IPS DF 4.7 (cell line): ENCODE measurements around the gene FGFR3.
"Not testable (repeated sequence)": the region's sequence is repeated elsewhere in the genome, so short reads cannot be mapped to it uniquely, and the experiment has no call there.

ENCODE experiments used
- DNase-seq: peaks from one replicate; pipeline ENCODE4 v3.0.0-alpha.2; 2013; ENCODE audit warnings: low spot score; ENCODE audit errors: extremely low read depth

The FGFR3 gene

GRCh38 chr4:1815997-1816860 is 23.1 kb downstream of the FGFR3 start:
- no peak for DNase-seq

GRCh38 chr4:1819284-1819683 is 26.2 kb downstream of the FGFR3 start:
- DNase-seq: no peak

- DNase-seq: no peak
Observed at GRCh38 chr4:1819816-1820215, 26.7 kb downstream of the FGFR3 start.

DNA sequence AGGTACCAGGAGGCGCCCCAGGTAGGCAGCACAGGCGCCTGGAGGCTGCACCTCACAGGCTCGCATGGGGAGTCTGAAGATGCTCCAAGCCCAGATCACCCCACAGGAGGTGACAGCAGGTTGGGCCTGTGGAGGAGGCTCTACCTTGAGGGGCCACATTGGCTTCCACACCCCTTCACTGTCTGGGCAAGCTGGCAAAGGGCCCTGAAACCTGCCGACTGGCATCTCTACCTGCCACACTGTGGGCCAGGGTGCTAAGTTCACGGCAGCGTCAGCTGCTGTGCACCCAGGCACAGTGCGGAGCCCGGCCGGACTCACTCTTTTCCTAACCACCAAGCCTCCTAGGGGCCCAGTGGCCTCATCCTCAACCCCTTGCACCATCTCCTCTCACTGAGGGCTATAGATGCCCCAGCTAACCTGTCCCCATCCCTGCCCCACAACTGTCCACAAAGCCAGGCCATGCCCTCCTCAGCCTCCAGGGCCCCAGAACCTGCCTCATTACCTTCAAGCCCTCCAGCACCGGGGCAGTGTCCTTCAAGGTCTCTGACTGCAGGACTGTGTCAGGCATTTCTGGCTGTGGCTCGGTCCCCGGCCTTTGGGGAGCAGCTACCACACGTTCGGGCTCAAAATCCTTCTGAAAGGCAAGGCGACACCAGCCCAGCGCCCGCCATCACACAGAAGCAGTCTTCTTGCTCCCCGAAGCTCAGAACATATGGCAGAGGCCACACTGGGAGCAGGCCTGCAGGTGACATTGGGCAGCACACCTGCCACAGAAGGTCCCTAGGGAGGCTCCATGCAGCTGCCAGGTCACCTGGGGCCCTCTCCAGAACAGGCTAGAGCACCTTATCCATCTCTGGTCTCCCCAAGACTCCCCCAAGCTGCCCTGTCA is 28.8 kb downstream of the FGFR3 start:
- no peak for DNase-seq

- DNase-seq: no peak
Observed at GRCh38 chr4:1822568-1823544, 29.8 kb downstream of the FGFR3 start.

GRCh38 chr4:1823545-1823932 is 30.4 kb downstream of the FGFR3 start:
- no peak for DNase-seq

DNA sequence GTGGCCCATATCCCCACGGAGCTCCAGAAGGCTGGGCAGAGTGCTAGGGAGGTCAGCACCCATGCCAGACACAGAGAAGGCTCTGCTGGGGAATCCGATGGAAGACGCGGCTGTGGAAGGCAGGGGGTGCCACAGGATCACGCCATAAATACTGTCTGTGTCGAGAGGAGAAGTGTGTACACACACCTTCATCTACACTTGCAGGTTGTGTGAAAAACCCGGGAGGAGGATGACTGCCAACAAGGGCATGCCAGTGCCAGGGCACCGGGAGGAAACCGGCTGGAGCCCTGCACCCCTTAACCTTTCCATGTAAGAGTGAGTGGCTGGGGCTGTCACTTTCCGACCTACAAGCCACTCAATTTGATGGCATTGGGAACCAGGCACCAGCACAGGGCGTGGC is 31.7 kb downstream of the FGFR3 start:
- DNase-seq: no peak

- DNase-seq: no peak
Observed at GRCh38 chr4:1825326-1825725, 32.2 kb downstream of the FGFR3 start.

DNA sequence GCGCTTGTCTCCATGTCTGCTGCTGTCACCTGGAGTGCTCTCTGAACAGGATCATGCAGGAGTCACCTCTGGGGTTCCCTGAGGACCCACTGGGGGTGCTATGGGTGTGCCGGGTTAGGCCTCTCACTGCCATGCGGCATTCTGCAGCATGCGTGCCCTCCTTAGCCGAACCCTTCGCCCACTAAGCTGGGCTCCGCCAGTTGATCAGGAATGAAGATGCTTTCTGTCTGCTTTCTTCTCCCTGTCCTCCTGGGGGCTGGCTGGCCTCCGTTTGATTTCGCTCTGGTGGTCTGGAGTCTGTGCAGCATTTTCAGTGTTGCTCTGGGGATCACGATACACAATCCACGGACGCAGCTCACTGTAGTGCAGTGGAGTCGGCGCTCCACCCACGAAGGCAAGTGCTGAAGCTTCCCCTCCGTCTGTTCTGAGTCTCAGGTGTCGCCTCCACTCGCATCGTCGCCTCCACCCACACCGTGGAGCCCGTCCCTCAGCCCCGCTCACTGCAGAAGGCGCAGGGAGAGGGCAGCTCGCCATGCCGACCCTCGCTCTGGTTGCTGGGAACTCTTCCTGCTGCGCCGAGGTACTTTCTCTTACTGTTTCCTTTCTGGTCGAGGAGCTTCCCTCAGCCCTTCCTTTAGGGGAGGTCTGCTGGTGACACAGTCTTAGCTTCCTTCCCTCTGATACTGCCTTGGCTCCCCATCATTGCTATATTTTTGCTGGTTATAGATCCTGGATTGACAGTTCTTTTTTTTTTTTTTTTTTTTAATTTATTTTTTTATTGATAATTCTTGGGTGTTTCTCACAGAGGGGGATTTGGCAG is 33.6 kb downstream of the FGFR3 start:
- no peak for DNase-seq

DNA sequence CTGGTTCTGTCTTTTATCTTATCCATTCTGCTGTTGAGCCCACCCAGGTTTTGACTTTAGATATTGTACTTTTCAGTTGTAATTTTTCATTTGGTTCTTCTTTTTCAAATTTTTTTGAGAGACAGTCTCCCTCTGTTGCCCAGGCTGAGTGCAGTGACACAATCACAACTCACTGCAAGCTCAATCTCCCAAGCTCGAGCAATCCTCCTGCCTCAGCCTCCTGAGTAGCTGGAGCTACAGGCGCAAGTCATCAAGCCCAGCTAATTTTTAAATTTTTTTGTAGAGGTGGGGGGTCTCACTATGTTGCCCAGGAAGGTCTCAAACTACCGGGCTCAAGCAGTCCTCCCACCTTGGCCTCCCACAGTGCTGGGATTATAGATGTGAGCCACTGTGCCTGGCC is 37.1 kb downstream of the FGFR3 start:
- no peak for DNase-seq

GRCh38 chr4:1830642-1831228 is 37.6 kb downstream of the FGFR3 start:
- no peak for DNase-seq

DNA sequence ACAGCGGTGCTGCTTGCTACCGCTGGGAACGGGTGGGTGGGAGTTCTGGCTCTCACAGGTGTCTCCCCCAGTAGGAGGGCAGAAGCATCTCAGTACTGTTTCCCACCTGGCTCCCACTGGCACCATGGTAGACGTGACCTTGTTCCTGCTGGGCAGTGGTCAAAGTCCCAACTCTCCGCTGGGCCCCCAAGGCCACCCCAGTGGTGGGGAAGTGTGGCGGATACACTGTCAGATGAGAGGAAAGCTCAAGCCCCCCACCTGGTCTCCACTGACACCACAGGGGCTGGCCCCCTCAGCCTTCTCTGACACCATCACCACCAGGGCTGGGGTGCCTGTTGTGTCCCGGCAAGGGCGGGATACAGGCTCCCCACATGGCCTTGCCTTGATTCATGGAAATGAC is 38.2 kb downstream of the FGFR3 start:
- DNase-seq: no peak

- no peak for DNase-seq
Observed at GRCh38 chr4:1832690-1833089, 39.6 kb downstream of the FGFR3 start.

DNA sequence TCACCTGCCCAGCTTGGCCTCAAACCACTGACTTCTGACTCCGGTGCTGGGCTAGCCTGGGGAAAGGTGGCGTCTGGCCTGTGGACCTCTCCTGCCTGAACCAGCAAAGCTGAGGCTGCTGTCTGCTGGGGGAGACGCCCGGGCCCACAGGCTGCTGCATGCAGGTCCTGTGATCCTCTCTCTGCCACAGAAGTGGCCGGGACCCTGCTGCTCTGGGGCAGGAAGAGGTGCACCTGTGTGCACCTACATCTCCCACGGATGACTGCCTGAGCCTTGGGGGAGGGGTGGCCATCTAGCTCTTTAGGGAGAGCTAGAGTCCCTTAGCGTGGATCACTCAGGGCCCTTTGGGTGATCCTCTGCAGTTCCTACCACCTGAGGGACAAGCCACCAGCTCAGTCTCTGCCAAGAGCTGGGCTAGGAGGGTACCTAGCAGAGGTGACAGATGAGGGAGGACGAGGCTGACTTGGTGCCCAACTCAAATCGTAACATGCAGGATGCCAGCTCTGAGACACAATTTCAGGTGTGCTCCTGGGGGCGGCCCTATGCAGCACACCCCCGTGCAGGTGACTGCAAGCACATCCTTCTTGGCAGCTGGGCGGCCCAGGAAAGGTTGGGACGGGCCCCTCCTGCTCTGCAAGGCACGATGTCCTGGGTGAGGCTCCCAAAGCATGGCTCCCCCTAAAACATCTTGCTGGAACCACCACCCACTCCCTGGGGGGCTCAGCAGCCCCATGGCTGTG is 40.4 kb downstream of the FGFR3 start:
- no peak for DNase-seq

DNA sequence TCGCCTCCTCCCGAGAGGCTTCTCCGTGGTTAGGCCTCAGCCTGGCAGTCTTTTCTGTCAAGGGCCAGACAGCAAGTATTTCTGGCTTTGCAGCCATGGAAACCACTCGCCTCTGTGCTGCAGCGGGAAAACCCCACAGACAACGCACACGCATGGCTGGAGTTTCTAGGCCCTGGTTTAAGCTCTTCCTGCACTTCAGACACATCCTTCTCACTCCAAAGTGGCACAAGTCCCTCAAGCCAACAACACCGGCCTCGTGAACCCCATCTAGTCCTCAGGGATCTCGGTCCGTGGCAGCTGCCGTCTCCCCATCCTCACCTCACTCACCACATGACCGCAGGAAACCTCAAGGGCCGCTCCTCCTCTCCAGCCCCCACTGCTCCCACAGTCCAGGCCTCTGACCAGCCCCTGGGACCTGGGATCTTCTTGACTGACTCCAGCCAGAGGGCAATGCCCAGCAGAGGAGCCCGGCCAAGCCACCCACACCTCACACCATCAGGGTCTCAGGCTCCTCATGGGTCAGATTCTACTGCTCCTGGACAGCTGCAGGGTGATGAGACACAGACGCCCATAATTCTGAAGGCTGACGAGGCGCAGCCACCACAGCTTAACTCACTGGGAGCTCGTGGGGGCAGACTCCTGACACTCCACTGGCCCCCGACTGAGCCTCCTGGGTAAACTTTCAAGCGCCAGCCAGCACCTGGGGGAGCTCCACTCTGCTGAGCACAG is 41.1 kb downstream of the FGFR3 start:
- no peak for DNase-seq

DNA sequence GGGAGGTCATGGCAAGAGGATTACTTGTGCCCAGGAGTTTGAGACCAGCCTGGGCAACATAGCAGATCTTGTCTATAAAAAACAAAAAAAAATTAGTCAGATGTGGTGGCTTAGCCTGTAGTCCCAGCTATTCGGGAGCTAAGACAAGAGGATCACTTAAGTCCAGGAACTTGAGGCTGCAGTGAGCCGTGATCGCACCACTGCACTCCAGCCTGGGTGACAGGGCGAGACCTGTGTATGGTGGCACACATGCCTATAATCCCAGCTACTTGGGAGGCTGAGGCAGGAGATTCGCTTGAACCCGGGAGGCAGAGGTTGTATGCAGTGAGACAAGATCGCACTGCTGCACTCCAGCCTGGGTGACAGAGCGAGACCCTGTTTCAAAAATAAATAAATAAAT is 42.7 kb downstream of the FGFR3 start:
- not testable (repeated sequence) for DNase-seq

DNA sequence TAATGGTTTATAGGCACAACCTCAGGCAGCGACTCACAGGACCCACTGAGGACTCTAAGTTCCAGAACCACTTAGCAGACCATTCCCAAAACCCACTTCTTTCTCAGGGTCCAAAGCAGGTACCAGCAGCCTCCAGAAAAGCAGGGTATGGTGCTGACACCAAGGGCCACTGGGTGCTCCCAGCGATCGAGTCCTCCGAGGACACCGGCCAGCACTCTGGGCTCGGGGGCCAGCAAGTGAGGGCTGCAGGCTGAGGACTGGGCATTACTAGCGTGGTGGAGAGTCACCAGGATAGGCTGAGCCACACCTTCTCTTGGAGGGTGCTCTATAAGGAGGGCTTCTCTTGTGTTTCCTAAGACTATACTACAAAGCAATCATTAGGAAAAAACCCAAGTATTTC is 43.6 kb downstream of the FGFR3 start:
- no peak for DNase-seq

DNA sequence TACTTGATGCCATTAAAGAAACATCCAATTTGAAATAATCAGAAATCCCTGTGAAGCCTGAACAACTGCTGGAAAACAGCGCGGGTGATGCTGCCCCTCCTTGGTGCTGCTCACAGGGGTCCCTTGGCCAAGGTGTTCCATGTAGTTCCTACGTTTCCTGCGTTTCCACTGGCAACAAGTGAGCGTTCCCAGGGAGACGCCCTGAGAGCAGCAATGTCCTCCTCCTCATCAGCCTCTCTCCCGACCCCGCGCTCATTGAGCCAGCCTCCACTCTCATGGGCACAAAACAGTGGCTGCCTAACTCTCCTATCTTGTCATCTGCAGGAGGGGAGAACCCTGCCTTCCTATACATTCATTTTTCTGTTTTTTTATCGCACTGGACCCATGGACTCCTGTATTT is 44.0 kb downstream of the FGFR3 start:
- no peak for DNase-seq

DNA sequence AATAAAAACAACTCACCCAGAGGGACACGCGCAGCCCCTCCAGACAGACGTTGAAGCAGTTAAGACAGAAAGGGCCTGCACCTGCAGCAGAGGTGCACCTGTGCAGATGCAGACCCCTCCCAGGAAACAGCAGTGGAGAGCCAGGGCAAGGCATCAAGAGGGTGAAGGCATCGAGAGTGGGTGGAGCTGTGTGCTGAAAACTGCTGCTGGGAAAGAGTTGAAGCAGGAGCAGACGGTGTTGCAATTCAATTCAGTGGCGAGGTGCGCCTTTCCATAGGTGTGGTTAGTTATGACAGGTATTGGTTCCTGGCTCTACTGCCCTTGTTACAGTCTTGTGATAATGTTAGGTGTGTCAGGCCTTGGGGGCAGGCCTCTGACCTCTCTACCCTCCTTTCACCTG is 46.2 kb downstream of the FGFR3 start:
- no peak for DNase-seq
